SK-N-MC (cell line): Measurements from ENCODE around the gene LIPA.

Experiments
- DNase-seq: peaks from one replicate; pipeline ENCODE4 v3.0.0-alpha.2; 2011; ENCODE audit warnings: low read depth, low spot score
- H3K27ac ChIP-seq: fragments of 200-600 bp; sonication (generic); 2 replicates; pipeline ENCODE4 v1.5.1; 2016; ENCODE audit warnings: mixed run types
- H3K36me3 ChIP-seq: fragments of 200-600 bp; sonication (generic); 2 replicates; pipeline ENCODE4 v1.6.1; 2017; ENCODE audit warnings: antibody characterized with exemption, low read length, mixed read lengths; ENCODE audit not compliant: insufficient read depth
- H3K4me3 ChIP-seq: fragments of 200-600 bp; sonication (generic); 2 replicates; pipeline ENCODE4 v1.5.1; 2016
- H3K9ac ChIP-seq: fragments of 200-600 bp; sonication (generic); 2 replicates; pipeline ENCODE4 v1.8.0; 2017; ENCODE audit warnings: mixed run types, mixed read lengths; ENCODE audit not compliant: insufficient read length
- H3K9me3 ChIP-seq: fragments of 200-600 bp; sonication (generic); 2 replicates; pipeline ENCODE4 v1.6.1; 2017; ENCODE audit warnings: low read depth, mild to moderate bottlenecking, antibody characterized with exemption, low read length, moderate library complexity, mixed read lengths
- EZH2 ChIP-seq: fragments of 200-600 bp; sonication (generic); IDR thresholded peaks from one replicate; pipeline ENCODE4 v1.6.1; 2017; ENCODE audit warnings: antibody characterized with exemption
- FOXP2 ChIP-seq: optimal IDR thresholded peaks from 2 replicates; pipeline ENCODE3; 2011; ENCODE audit warnings: mild to moderate bottlenecking, moderate library complexity; ENCODE audit not compliant: insufficient read depth; ENCODE audit errors: extremely low read length, control extremely low read depth
- POLR2AphosphoS5 ChIP-seq: IDR thresholded peaks from 2 replicates; pipeline ENCODE4 v1.6.1; 2012; ENCODE audit warnings: mild to moderate bottlenecking, low read depth, low read length, borderline replicate concordance

LIPA gene

GRCh38 chr10:89283936-89284475 lies 32.4 kb upstream of the LIPA start:
- peak overlapping the region; percentile 36; the same call in 1 of the 2 replicates for H3K4me3 ChIP-seq
- TF ChIP-seq EZH2 (no peak), POLR2AphosphoS5 (no peak), FOXP2 (no peak)
- H3K9ac ChIP-seq = peak overlapping the region; percentile 29

DNA sequence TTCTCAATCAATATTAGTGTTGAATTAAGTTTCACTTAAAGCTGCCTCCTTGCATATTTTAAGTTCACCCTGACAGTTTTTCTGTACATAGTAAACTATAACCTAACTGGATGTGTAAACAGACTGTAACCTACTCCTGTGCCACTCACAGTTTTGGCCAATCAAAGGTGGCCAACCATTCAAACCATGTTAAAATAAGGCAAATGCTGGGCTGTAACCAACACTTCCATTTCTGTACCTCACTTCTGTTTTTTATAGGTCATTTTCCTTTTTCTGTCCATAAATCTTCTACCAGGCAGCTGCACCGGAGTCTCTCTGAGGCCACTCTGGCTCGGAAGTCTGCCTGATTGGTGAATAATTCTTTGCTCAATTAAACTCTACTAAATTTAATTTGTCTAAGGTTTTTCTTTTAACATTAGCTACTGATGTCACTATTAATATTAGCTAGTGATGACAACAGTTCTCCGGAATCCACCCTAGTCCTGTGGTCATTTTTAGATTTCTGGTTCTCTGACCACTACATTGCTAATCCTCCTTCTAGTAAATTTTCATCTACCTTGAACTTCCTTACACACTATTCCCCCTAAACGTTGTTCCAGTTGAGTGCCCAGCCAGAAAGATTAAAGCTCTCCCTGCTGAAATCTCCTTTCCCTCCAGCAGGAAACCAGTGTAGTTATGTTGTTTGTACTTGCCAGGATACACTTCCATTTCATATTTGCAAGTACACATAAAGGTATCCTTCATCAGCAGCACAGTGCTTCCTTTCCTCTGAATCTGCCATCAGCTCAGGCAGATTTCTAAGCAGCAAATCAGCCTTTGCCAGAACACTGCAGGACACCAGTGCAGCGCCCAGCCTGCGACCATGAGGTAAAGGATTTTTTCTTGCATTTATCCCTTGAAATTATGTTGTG lies 31.7 kb upstream of the LIPA start:
- DNase-seq = no peak
- peak overlapping the region; percentile 77 for H3K27ac ChIP-seq
- H3K4me3 ChIP-seq = peak overlapping the region; percentile 36; the same call in 1 of the 2 replicates

More at GRCh38 chr10:89283936-89284475, 32.4 kb upstream of the LIPA start:
- Histone ChIP-seq H3K27ac (peak overlapping the region; percentile 77), H3K36me3 (no peaks in the 10 kb centered on the region), H3K9me3 (no peaks in the 10 kb centered on the region)
- DNase-seq = no peak

GRCh38 chr10:89281606-89282395 lies 30.2 kb upstream of the LIPA start:
- Histone ChIP-seq H3K9me3 (no peaks in the 10 kb centered on the region), H3K27ac (peak overlapping the region; percentile 91), H3K4me3 (no peak overlapping the region), H3K36me3 (no peaks in the 10 kb centered on the region), H3K9ac (no peak overlapping the region)
- no peak for DNase-seq
- no peak for TF ChIP-seq EZH2
- TF ChIP-seq POLR2AphosphoS5 = no peak
- TF ChIP-seq FOXP2 = no peak

More for the DNA sequence above, 31.7 kb upstream of the LIPA start:
- H3K36me3 ChIP-seq = no peaks in the 10 kb centered on the region
- TF ChIP-seq FOXP2 (no peak), EZH2 (no peak), POLR2AphosphoS5 (no peak)
- H3K9me3 ChIP-seq = no peaks in the 10 kb centered on the region
- H3K9ac ChIP-seq = peak overlapping the region; percentile 29

GRCh38 chr10:89280508-89280907 lies 28.9 kb upstream of the LIPA start:
- TF ChIP-seq FOXP2 = no peak
- no peak for TF ChIP-seq POLR2AphosphoS5
- TF ChIP-seq EZH2 = no peak
- peak overlapping the region; percentile 91 for H3K27ac ChIP-seq
- no peak overlapping the region for H3K4me3 ChIP-seq
- H3K36me3 ChIP-seq = no peaks in the 10 kb centered on the region
- H3K9ac ChIP-seq = no peak overlapping the region
- no peaks in the 10 kb centered on the region for H3K9me3 ChIP-seq
- DNase-seq = no peak

DNA sequence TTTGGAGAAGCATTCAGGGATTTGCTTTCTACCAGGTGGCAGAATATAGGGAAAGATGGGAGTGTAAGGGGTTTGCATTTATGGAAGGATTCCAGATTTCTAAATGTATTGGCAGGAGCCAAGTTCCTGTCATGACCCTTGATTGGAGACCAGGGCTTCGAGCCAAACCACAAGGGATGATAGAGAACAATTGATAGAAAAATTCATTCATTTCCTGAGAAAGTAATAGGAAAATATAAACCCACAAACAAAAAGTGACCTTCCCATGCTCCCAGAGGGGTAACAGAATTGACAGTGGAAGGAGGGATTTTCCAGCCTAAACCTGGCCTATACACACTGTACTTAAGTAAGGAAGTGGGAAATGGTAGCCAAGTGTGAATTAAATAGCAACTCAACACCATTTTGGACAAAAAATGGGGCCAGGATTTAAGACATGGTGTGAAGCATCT lies 27.9 kb upstream of the LIPA start:
- no peaks in the 10 kb centered on the region for H3K9me3 ChIP-seq
- TF ChIP-seq POLR2AphosphoS5 (no peak), EZH2 (no peak), FOXP2 (no peak)
- peak overlapping the region; percentile 70 for H3K27ac ChIP-seq
- DNase-seq = no peak
- H3K9ac ChIP-seq = no peak overlapping the region
- no peaks in the 10 kb centered on the region for H3K36me3 ChIP-seq
- no peak overlapping the region for H3K4me3 ChIP-seq

DNA sequence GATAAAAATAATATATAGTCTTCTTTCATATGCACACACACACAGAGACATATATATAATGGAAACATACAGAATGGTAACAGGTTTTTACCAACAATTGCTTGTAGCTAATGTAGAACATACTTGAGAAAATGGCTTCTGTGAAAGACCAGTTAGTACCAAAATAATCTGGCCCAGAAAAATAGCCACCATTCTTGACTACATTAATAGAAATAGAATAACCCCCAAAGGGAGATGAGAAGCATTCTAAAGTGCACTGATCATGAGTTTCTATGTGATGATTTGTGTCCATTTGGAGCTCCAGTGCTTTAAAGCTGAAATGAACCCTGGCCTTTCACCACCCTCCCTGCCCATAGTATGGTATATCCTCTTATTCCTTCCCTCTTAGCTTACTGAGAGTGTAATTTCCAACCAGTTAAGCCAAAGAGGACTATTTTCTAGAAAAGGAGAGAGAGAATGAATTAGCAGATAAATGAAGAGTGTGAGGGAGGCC lies 27.4 kb upstream of the LIPA start:
- DNase-seq = no peak
- Histone ChIP-seq H3K36me3 (no peaks in the 10 kb centered on the region), H3K27ac (peak overlapping the region; percentile 70), H3K4me3 (no peak overlapping the region), H3K9me3 (no peaks in the 10 kb centered on the region), H3K9ac (no peak overlapping the region)
- TF ChIP-seq EZH2 (no peak), FOXP2 (no peak), POLR2AphosphoS5 (no peak)

DNA sequence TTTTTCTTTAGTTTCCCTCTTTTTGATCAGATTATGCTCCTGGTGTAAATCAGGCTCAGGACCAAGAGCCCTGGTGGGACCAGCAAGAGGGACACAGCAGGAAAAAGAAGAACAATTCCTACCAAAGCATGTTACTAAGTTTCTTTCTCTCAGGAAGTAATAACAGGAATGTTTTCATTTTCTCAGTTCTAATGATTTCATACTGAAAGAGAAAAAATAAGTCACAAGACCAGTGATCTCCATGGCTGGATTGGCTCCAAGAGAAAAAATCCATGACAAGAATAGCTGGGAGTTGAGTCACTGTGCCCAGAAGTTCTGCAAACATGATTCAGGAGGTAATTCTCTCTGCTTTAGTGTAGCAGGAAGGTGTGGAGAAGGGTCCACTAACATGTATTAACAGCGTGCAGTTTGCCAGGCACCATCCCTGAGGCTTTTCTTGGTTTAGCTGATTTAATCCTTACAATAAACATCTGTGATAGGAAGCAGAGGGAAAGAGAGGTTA lies 26.5 kb upstream of the LIPA start:
- Histone ChIP-seq H3K9ac (peak overlapping the region; percentile 26), H3K9me3 (no peaks in the 10 kb centered on the region), H3K4me3 (no peak overlapping the region), H3K27ac (peak overlapping the region; percentile 67), H3K36me3 (no peaks in the 10 kb centered on the region)
- DNase-seq = no peak
- TF ChIP-seq POLR2AphosphoS5 (no peak), EZH2 (no peak), FOXP2 (no peak)

GRCh38 chr10:89275383-89275782 lies 23.8 kb upstream of the LIPA start:
- TF ChIP-seq POLR2AphosphoS5 (no peak), EZH2 (no peak), FOXP2 (no peak)
- H3K9ac ChIP-seq = no peak overlapping the region
- DNase-seq = no peak
- no peak overlapping the region for H3K27ac ChIP-seq
- no peaks in the 10 kb centered on the region for H3K36me3 ChIP-seq
- H3K4me3 ChIP-seq = no peak overlapping the region
- H3K9me3 ChIP-seq = no peaks in the 10 kb centered on the region
